ENCODE data around the gene GP1BB.

GRCh38 chr22:19769393-19769715, 46.0 kb downstream of the GP1BB start:
- TF ChIP-seq CTCF (IDR thresholded peaks at IDR 0.05) (no peak), MAX (IDR thresholded peaks at IDR 0.05) (no peak), HDAC2 (IDR thresholded peaks at IDR 0.05) (no peak), RAD21 (conservative IDR thresholded peaks at IDR 0.05 in 1 of 2, IDR thresholded peaks at IDR 0.05 in 1 of 2) (no peak), NPAS2 (CRISPR knock-in tag; IDR thresholded peaks at IDR 0.05; ENCODE audit: borderline replicate concordance) (no peak), ELK1 (IDR thresholded peaks at IDR 0.05; ENCODE audit: low read depth, low read length) (no peak), HOXB13 (CRISPR knock-in tag; IDR thresholded peaks at IDR 0.05; ENCODE audit: low read depth) (no peak), POLR2A (IDR thresholded peaks at IDR 0.05; ENCODE audit: low read length) (no peak), JUNB (IDR thresholded peaks at IDR 0.05) (no peak), EP300 (IDR thresholded peaks at IDR 0.05) (no peak), RARB (CRISPR knock-in tag; IDR thresholded peaks at IDR 0.05) (no peak), EHF (CRISPR knock-in tag; IDR thresholded peaks at IDR 0.05) (no peak)
- TF ChIP-seq, protein P1, sequence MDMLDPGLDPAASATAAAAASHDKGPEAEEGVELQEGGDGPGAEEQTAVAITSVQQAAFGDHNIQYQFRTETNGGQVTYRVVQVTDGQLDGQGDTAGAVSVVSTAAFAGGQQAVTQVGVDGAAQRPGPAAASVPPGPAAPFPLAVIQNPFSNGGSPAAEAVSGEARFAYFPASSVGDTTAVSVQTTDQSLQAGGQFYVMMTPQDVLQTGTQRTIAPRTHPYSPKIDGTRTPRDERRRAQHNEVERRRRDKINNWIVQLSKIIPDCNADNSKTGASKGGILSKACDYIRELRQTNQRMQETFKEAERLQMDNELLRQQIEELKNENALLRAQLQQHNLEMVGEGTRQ (IDR thresholded peaks at IDR 0.05), result no peak
- TF ChIP-seq, protein P2, sequence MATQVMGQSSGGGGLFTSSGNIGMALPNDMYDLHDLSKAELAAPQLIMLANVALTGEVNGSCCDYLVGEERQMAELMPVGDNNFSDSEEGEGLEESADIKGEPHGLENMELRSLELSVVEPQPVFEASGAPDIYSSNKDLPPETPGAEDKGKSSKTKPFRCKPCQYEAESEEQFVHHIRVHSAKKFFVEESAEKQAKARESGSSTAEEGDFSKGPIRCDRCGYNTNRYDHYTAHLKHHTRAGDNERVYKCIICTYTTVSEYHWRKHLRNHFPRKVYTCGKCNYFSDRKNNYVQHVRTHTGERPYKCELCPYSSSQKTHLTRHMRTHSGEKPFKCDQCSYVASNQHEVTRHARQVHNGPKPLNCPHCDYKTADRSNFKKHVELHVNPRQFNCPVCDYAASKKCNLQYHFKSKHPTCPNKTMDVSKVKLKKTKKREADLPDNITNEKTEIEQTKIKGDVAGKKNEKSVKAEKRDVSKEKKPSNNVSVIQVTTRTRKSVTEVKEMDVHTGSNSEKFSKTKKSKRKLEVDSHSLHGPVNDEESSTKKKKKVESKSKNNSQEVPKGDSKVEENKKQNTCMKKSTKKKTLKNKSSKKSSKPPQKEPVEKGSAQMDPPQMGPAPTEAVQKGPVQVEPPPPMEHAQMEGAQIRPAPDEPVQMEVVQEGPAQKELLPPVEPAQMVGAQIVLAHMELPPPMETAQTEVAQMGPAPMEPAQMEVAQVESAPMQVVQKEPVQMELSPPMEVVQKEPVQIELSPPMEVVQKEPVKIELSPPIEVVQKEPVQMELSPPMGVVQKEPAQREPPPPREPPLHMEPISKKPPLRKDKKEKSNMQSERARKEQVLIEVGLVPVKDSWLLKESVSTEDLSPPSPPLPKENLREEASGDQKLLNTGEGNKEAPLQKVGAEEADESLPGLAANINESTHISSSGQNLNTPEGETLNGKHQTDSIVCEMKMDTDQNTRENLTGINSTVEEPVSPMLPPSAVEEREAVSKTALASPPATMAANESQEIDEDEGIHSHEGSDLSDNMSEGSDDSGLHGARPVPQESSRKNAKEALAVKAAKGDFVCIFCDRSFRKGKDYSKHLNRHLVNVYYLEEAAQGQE (IDR thresholded peaks at IDR 0.05), result no peak

All from A549 (cell line).